IMR-90 (cell line): ENCODE data around the gene KLF13. TPM values are rescaled to one million over a fixed set of nuclear protein-coding genes. Genes with fewer than 3 reads are reported as not detected.

ENCODE experiments used
- ATAC-seq: fragments of 200-7000 bp; cut with Tn5 transposase; 2 replicates; pipeline ENCODE4 v1.9.1; 2020; ENCODE audit warnings: low read depth, mild to moderate bottlenecking, moderate library complexity
- BruUV-seq: library from RNA; stranded (reverse); fragments of 400-500 nt; replicated peaks from 2 replicates; lab custom pipeline; 2021; lab: Mats Ljungman, UMichigan
- CTCF ChIA-PET: fragments of 300-600 bp; formaldehyde crosslinking; extraction: SDS; loops from one replicate; lab custom pipeline; 2021; ENCODE audit warnings: antibody characterized with exemption; lab: Yijun Ruan, JAX
- POLR2A ChIA-PET: fragments of 300-600 bp; sonication (Branson Sonifier 250); formaldehyde crosslinking; loops from one replicate; lab custom pipeline; 2022; ENCODE audit warnings: antibody characterized with exemption; ENCODE audit not compliant: unreplicated experiment; lab: Charles Lee
- DNase-seq: peaks from one replicate; pipeline ENCODE4 v3.0.0; 2013
- H2AFZ ChIP-seq: replicated peaks from 2 replicates; pipeline ENCODE3; 2013; ENCODE audit warnings: low read length, mild to moderate bottlenecking; ENCODE audit not compliant: poor library complexity
- H2AK5ac ChIP-seq: 2 replicates; pipeline ENCODE4 v1.6.1; 2013; ENCODE audit warnings: low read depth, low read length, inconsistent platforms
- H2AK9ac ChIP-seq: replicated peaks from 2 replicates; pipeline ENCODE3; 2013; ENCODE audit warnings: mild to moderate bottlenecking, low read depth, low read length, moderate library complexity; ENCODE audit not compliant: poor library complexity
- H2BK120ac ChIP-seq: 2 replicates; pipeline ENCODE4 v1.6.1; 2013; ENCODE audit warnings: low read depth, low read length, inconsistent platforms
- H2BK15ac ChIP-seq: 3 replicates; pipeline ENCODE4 v1.6.1; 2013; ENCODE audit warnings: low read depth, low read length, inconsistent platforms
- H2BK20ac ChIP-seq: 2 replicates; pipeline ENCODE4 v1.6.1; 2013; ENCODE audit warnings: low read depth, mild to moderate bottlenecking, inconsistent platforms, low read length, moderate library complexity
- H2BK5ac ChIP-seq: 2 replicates; pipeline ENCODE4 v1.6.1; 2013; ENCODE audit warnings: mild to moderate bottlenecking, low read depth, low read length, inconsistent platforms; ENCODE audit not compliant: poor library complexity, severe bottlenecking
- H3K14ac ChIP-seq: replicated peaks from 2 replicates; pipeline ENCODE4 v1.6.1; 2013; ENCODE audit warnings: low read depth, low read length, inconsistent platforms
- H3K18ac ChIP-seq: 2 replicates; pipeline ENCODE4 v1.6.1; 2013; ENCODE audit warnings: low read depth, low read length, control low read depth
- H3K23ac ChIP-seq: 2 replicates; pipeline ENCODE4 v1.6.1; 2013; ENCODE audit warnings: low read depth, low read length, inconsistent platforms
- H3K27ac ChIP-seq: 2 replicates; pipeline ENCODE4 v1.5.1; 2013; ENCODE audit warnings: mild to moderate bottlenecking, control low read depth, low read length; ENCODE audit not compliant: insufficient read depth
- H3K27me3 ChIP-seq: 2 replicates; pipeline ENCODE4 v1.6.1; 2013; ENCODE audit warnings: low read length; ENCODE audit not compliant: control insufficient read depth, insufficient read depth
- H3K36me3 ChIP-seq: 2 replicates; pipeline ENCODE4 v1.6.1; 2013; ENCODE audit warnings: low read length, mixed read lengths; ENCODE audit not compliant: control insufficient read depth, insufficient read depth
- H3K4ac ChIP-seq: 2 replicates; pipeline ENCODE4 v1.6.1; 2013; ENCODE audit warnings: low read depth, low read length, inconsistent platforms
- H3K4me1 ChIP-seq: 2 replicates; pipeline ENCODE4 v1.6.1; 2013; ENCODE audit warnings: low read length, mixed read lengths; ENCODE audit not compliant: control insufficient read depth, insufficient read depth
- H3K4me2 ChIP-seq: 2 replicates; pipeline ENCODE4 v1.6.1; 2013; ENCODE audit warnings: low read depth, mild to moderate bottlenecking, control low read depth, low read length, moderate library complexity
- H3K4me3 ChIP-seq: 2 replicates; pipeline ENCODE4 v1.5.1; 2013; ENCODE audit warnings: low read depth, mild to moderate bottlenecking, control low read depth, low read length, moderate library complexity; ENCODE audit not compliant: insufficient read depth
- H3K56ac ChIP-seq: 2 replicates; pipeline ENCODE4 v1.6.1; 2013; ENCODE audit warnings: low read length, inconsistent platforms; ENCODE audit not compliant: insufficient read depth; ENCODE audit errors: extremely low read depth
- H3K79me1 ChIP-seq, 2 experiments: 2 replicates each; pipeline ENCODE4 v1.6.1; 2013; ENCODE audit warnings: low read length in 2 of 2, inconsistent platforms in 1 of 2, low read depth in 1 of 2
- H3K9ac ChIP-seq: 2 replicates; pipeline ENCODE4 v1.6.1; 2013; ENCODE audit warnings: low read depth, low read length, control low read depth
- H3K9me1 ChIP-seq: 2 replicates; pipeline ENCODE4 v1.6.1; 2013; ENCODE audit warnings: low read length, inconsistent platforms; ENCODE audit not compliant: insufficient read depth
- H3K9me3 ChIP-seq: 2 replicates; pipeline ENCODE4 v1.6.1; 2013; ENCODE audit warnings: low read length; ENCODE audit not compliant: control insufficient read depth, insufficient read depth
- H4K20me1 ChIP-seq: 2 replicates; pipeline ENCODE4 v1.6.1; 2013; ENCODE audit warnings: low read length, inconsistent platforms; ENCODE audit not compliant: insufficient read depth
- H4K5ac ChIP-seq: 2 replicates; pipeline ENCODE4 v1.6.1; 2013; ENCODE audit warnings: mild to moderate bottlenecking, low read depth, low read length, control low read depth
- H4K8ac ChIP-seq, 2 experiments: 2 replicates each; pipeline ENCODE4 v1.6.1; 2013; ENCODE audit warnings: low read depth in 2 of 2, low read length in 2 of 2, control low read depth in 1 of 2, inconsistent platforms in 1 of 2
- H4K91ac ChIP-seq: 2 replicates; pipeline ENCODE4 v1.6.1; 2013; ENCODE audit warnings: low read depth, low read length, inconsistent platforms; ENCODE audit not compliant: insufficient read depth
- RAD21 ChIP-seq: IDR thresholded peaks from 2 replicates; pipeline ENCODE4 v1.6.1; 2012; ENCODE audit warnings: low read length, improper control_type of control experiment
- SMC3 ChIP-seq: fragments of 150-350 bp; IDR thresholded peaks from 2 replicates; pipeline ENCODE4 v1.6.1; 2016; ENCODE audit warnings: low read depth, mild to moderate bottlenecking, antibody characterized with exemption, low read length, moderate library complexity
- WGBS, 2 experiments: methylation state at CpG; one replicate each; pipeline versions ENCODE4 v1.1.5 to v1.1.7; 2013; ENCODE audit warnings: missing lambda C conversion rate in 2 of 2; ENCODE audit not compliant: insufficient read length in 1 of 2; ENCODE audit errors: extremely low coverage in 2 of 2; 5-methylcytosine and 5-hydroxymethylcytosine counted together
- dilution Hi-C: fragments of 300-500 bp; cut with HindIII; formaldehyde crosslinking; loops from one replicate; pipeline ENCODE4 v1.14.3; 2018; ENCODE audit warnings: low sequenced_read_pairs; ENCODE audit not compliant: unreplicated experiment
- in situ Hi-C: fragments of 300-500 bp; cut with MboI; formaldehyde crosslinking; loops from 3 replicates; pipeline ENCODE4 v1.14.3; 2019; ENCODE audit warnings: low sequenced_read_pairs, inconsistent platforms, mixed read lengths
- intact Hi-C: fragments of 100-400 bp; cut with micrococcal nuclease; formaldehyde crosslinking; loops from 2 replicates; pipeline ENCODE4 v1.10.0; 2022
- polyA plus RNA-seq, 3 experiments: library from polyadenylated mRNA; depleted of rRNA; stranded (reverse); fragments of >200 nt; gene quantifications; 2 replicates each; pipeline ENCODE4 v1.2.3, GENCODE V29; 2012; ENCODE audit warnings: low replicate concordance in 1 of 3
- total RNA-seq: library from RNA; depleted of rRNA; stranded (reverse); fragments of >200 nt; gene quantifications from 2 replicates; pipeline ENCODE4 v1.2.3, GENCODE V29; 2012

The KLF13 gene
- total and polyA plus RNA-seq, 2 of the 4 experiments (the other 2 are of a cell fraction) = 9.5 to 10.6 TPM

GRCh38 chr15:31280831-31281216 lies 45.8 kb upstream of the KLF13 start:
- no peaks in the 10 kb centered on the region for H3K9me3 ChIP-seq
- H3K23ac ChIP-seq = no peak overlapping the region
- in situ Hi-C loops (no loop called here), dilution Hi-C loops (no loop called here), intact Hi-C loops (no loop called here)
- H3K4ac ChIP-seq = no peak overlapping the region
- no peak overlapping the region for H3K27ac ChIP-seq
- H4K20me1 ChIP-seq = no peaks in the 10 kb centered on the region
- no peak overlapping the region for H3K14ac ChIP-seq
- no peaks in the 10 kb centered on the region for H3K79me1 ChIP-seq
- peaks cover 14% of the 10 kb centered on the region for H3K27me3 ChIP-seq
- no peaks in the 10 kb centered on the region for H3K36me3 ChIP-seq
- BruUV-seq = no TSS peak
- POLR2A ChIA-PET = no interaction called here
- no peak overlapping the region for H2AFZ ChIP-seq
- no peak overlapping the region for H3K4me2 ChIP-seq
- no peak overlapping the region for H4K8ac ChIP-seq
- DNase-seq (no peak), ATAC-seq (no peak)
- no peak overlapping the region for H4K5ac ChIP-seq
- no peak overlapping the region for H3K9ac ChIP-seq
- H2AK5ac ChIP-seq = no peak overlapping the region
- H4K91ac ChIP-seq = no peak overlapping the region
- no peak overlapping the region for H3K56ac ChIP-seq
- no peak overlapping the region for H2BK20ac ChIP-seq
- CTCF ChIA-PET = no interaction called here
- H2BK120ac ChIP-seq = no peak overlapping the region
- no peak overlapping the region for H2AK9ac ChIP-seq
- H3K4me1 ChIP-seq = no peaks in the 10 kb centered on the region
- no peak overlapping the region for H2BK15ac ChIP-seq
- no CpG with 5 or more reads among the region's 6 CpGs for WGBS, 2 experiments
- no peak for TF ChIP-seq RAD21
- TF ChIP-seq SMC3 = no peak
- no peak overlapping the region for H2BK5ac ChIP-seq
- H3K18ac ChIP-seq = no peak overlapping the region
- no peak overlapping the region for H3K4me3 ChIP-seq
- no peaks in the 10 kb centered on the region for H3K9me1 ChIP-seq
